ENCODE data around the gene PFDN6. TPM values are rescaled to one million over a fixed set of nuclear protein-coding genes. Genes with fewer than 3 reads are reported as not detected.
A peak's percentile ranks its signal among the peaks of the same experiment; 100 is the strongest.

The PFDN6 gene
- total and polyA plus RNA-seq, 9 of the 15 experiments (the other 6 are each of a cell fraction or from before 2014, with no cell fraction given) = 6.8 to 475 (median 216) TPM

DNA sequence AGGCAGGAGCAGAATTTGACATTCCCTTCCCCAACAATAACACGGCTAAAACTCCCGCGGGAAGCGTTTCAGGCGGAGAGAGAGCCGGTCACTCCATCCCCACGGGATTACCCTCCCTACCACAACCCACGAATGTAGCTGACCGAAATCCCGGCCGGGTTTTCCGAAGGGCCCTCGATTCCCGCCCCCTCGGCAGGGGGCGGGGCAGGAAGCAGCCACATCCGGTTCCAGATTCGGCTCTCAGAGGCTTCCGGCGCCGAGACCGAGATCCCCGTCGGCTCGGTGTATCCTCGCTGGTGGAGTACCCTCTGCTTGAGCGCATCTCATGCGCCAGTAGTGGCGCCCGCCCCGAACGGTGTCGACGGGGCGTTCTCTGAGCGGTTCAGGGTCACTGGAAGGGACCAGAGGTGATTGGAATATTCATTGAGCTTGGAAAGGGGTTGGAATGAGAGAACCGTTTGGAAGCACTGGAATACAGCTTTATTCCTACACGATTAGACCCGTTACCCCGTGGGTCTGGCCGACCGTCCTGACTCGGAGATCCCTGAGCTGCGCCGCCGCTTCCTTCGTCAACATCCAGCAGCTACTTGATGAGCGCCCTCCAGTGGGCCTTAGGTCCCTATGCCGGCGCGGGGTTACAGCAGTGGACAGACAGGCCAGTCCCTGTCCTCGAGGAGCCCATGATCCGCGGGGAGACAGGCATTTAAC lies 10.0 kb downstream of the PFDN6 start (continued):
- TF ChIP-seq ZNF311 (CRISPR knock-in tag; IDR thresholded peaks at IDR 0.05) (no peak), PCBP2 (IDR thresholded peaks at IDR 0.05; ENCODE audit: low read depth, low read length, poor library complexity, severe bottlenecking) (no peak), CHD4 (IDR thresholded peaks at IDR 0.05; ENCODE audit: insufficient read depth, insufficient replicate concordance, low read depth, low read length, poor library complexity, severe bottlenecking) (no peak), MAFF (IDR thresholded peaks at IDR 0.05; ENCODE audit: low read length) (no peak), ZNF644 (tag; IDR thresholded peaks at IDR 0.05; ENCODE audit: low read depth) (no peak), ZFP30 (CRISPR knock-in tag; IDR thresholded peaks at IDR 0.05; ENCODE audit: borderline replicate concordance) (no peak; the same call in 1 of the 2 replicates), KLF16 (IDR thresholded peaks at IDR 0.05) (no peak), HMGN3 (IDR thresholded peaks at IDR 0.05; ENCODE audit: borderline replicate concordance, extremely low read depth, insufficient read length, low read depth, low read length) (peak; percentile 80), SMARCA4 (IDR thresholded peaks at IDR 0.05) (no peak; the same call in none of the 2 replicates), CHCHD3 (CRISPR knock-in tag; IDR thresholded peaks at IDR 0.05) (peak; percentile 79; the same call in 1 of the 2 replicates)
- TF ChIP-seq, protein P1, sequence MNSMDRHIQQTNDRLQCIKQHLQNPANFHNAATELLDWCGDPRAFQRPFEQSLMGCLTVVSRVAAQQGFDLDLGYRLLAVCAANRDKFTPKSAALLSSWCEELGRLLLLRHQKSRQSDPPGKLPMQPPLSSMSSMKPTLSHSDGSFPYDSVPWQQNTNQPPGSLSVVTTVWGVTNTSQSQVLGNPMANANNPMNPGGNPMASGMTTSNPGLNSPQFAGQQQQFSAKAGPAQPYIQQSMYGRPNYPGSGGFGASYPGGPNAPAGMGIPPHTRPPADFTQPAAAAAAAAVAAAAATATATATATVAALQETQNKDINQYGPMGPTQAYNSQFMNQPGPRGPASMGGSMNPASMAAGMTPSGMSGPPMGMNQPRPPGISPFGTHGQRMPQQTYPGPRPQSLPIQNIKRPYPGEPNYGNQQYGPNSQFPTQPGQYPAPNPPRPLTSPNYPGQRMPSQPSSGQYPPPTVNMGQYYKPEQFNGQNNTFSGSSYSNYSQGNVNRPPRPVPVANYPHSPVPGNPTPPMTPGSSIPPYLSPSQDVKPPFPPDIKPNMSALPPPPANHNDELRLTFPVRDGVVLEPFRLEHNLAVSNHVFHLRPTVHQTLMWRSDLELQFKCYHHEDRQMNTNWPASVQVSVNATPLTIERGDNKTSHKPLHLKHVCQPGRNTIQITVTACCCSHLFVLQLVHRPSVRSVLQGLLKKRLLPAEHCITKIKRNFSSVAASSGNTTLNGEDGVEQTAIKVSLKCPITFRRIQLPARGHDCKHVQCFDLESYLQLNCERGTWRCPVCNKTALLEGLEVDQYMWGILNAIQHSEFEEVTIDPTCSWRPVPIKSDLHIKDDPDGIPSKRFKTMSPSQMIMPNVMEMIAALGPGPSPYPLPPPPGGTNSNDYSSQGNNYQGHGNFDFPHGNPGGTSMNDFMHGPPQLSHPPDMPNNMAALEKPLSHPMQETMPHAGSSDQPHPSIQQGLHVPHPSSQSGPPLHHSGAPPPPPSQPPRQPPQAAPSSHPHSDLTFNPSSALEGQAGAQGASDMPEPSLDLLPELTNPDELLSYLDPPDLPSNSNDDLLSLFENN (IDR thresholded peaks at IDR 0.05; ENCODE audit: low read depth in 2 of 2, low read length in 2 of 2) = no peak; a peak in 1 of 4 replicates
- TF ChIP-seq, protein P2, sequence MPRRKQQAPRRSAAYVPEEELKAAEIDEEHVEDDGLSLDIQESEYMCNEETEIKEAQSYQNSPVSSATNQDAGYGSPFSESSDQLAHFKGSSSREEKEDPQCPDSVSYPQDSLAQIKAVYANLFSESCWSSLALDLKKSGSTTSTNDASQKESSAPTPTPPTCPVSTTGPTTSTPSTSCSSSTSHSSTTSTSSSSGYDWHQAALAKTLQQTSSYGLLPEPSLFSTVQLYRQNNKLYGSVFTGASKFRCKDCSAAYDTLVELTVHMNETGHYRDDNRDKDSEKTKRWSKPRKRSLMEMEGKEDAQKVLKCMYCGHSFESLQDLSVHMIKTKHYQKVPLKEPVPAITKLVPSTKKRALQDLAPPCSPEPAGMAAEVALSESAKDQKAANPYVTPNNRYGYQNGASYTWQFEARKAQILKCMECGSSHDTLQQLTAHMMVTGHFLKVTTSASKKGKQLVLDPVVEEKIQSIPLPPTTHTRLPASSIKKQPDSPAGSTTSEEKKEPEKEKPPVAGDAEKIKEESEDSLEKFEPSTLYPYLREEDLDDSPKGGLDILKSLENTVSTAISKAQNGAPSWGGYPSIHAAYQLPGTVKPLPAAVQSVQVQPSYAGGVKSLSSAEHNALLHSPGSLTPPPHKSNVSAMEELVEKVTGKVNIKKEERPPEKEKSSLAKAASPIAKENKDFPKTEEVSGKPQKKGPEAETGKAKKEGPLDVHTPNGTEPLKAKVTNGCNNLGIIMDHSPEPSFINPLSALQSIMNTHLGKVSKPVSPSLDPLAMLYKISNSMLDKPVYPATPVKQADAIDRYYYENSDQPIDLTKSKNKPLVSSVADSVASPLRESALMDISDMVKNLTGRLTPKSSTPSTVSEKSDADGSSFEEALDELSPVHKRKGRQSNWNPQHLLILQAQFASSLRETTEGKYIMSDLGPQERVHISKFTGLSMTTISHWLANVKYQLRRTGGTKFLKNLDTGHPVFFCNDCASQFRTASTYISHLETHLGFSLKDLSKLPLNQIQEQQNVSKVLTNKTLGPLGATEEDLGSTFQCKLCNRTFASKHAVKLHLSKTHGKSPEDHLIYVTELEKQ (CRISPR knock-in tag; IDR thresholded peaks at IDR 0.05) = no peak
- TF ChIP-seq, protein P3, sequence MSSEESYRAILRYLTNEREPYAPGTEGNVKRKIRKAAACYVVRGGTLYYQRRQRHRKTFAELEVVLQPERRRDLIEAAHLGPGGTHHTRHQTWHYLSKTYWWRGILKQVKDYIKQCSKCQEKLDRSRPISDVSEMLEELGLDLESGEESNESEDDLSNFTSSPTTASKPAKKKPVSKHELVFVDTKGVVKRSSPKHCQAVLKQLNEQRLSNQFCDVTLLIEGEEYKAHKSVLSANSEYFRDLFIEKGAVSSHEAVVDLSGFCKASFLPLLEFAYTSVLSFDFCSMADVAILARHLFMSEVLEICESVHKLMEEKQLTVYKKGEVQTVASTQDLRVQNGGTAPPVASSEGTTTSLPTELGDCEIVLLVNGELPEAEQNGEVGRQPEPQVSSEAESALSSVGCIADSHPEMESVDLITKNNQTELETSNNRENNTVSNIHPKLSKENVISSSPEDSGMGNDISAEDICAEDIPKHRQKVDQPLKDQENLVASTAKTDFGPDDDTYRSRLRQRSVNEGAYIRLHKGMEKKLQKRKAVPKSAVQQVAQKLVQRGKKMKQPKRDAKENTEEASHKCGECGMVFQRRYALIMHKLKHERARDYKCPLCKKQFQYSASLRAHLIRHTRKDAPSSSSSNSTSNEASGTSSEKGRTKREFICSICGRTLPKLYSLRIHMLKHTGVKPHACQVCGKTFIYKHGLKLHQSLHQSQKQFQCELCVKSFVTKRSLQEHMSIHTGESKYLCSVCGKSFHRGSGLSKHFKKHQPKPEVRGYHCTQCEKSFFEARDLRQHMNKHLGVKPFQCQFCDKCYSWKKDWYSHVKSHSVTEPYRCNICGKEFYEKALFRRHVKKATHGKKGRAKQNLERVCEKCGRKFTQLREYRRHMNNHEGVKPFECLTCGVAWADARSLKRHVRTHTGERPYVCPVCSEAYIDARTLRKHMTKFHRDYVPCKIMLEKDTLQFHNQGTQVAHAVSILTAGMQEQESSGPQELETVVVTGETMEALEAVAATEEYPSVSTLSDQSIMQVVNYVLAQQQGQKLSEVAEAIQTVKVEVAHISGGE (CRISPR knock-in tag; IDR thresholded peaks at IDR 0.05) = peak in 1 of 3 experiments; percentile 89; a peak in 4 of 6 replicates
- TF ChIP-seq, protein P4, sequence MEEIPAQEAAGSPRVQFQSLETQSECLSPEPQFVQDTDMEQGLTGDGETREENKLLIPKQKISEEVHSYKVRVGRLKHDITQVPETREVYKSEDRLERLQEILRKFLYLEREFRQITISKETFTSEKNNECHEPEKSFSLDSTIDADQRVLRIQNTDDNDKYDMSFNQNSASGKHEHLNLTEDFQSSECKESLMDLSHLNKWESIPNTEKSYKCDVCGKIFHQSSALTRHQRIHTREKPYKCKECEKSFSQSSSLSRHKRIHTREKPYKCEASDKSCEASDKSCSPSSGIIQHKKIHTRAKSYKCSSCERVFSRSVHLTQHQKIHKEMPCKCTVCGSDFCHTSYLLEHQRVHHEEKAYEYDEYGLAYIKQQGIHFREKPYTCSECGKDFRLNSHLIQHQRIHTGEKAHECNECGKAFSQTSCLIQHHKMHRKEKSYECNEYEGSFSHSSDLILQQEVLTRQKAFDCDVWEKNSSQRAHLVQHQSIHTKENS (CRISPR knock-in tag; IDR thresholded peaks at IDR 0.05) = 0 out of 2 replicates have a peak, but pooled peaks have one; percentile 54

All from K562 (cell line).